Measurements from ENCODE around the gene PODNL1.
A peak's percentile ranks its signal among the peaks of the same experiment; 100 is the strongest.
"Not testable (repeated sequence)": the region's sequence is repeated elsewhere in the genome, so short reads cannot be mapped to it uniquely, and the experiment has no call there.

PODNL1 gene

GRCh38 chr19:13974073-13974472, 35.9 kb upstream of the PODNL1 start:
- no peak for TF ChIP-seq Cebpa-rat (IDR thresholded peaks at IDR 0.05)
- Histone ChIP-seq H3K4me2 (no peak overlapping the region), H3K4me1 (peaks cover 11% of the 10 kb centered on the region), H3K27me3 (peaks cover 10% of the 10 kb centered on the region), H3K9me3 (no peaks in the 10 kb centered on the region), H3K9ac (no peak overlapping the region), H3K36me3 (peaks cover 72% of the 10 kb centered on the region), H3K27ac (no peak overlapping the region), H4K20me1 (no peaks in the 10 kb centered on the region), H3K4me3 (no peak overlapping the region)

GRCh38 chr19:13973479-13973878, 35.3 kb upstream of the PODNL1 start:
- not testable (repeated sequence) for H3K9ac ChIP-seq, H4K20me1 ChIP-seq, H3K27ac ChIP-seq, H3K4me1 ChIP-seq, H3K4me2 ChIP-seq, H3K9me3 ChIP-seq, H3K4me3 ChIP-seq, H3K27me3 ChIP-seq
- H3K36me3 ChIP-seq = peaks cover 78% of the 10 kb centered on the region
- TF ChIP-seq Cebpa-rat (IDR thresholded peaks at IDR 0.05) = peak; percentile 54; the same call in 1 of the 2 replicates

GRCh38 chr19:13972368-13973155, 34.3 kb upstream of the PODNL1 start:
- Histone ChIP-seq H3K9ac (no peak overlapping the region), H3K4me1 (no peaks in the 10 kb centered on the region), H3K4me3 (no peak overlapping the region), H3K27ac (no peak overlapping the region), H3K36me3 (peaks cover 87% of the 10 kb centered on the region), H3K4me2 (no peak overlapping the region), H3K27me3 (no peaks in the 10 kb centered on the region), H3K9me3 (no peaks in the 10 kb centered on the region), H4K20me1 (no peaks in the 10 kb centered on the region)
- TF ChIP-seq Cebpa-rat (IDR thresholded peaks at IDR 0.05) = no peak

- H3K27ac ChIP-seq, H3K9ac ChIP-seq, H3K27me3 ChIP-seq, H3K9me3 ChIP-seq, H3K4me3 ChIP-seq, H3K4me1 ChIP-seq, H4K20me1 ChIP-seq, H3K4me2 ChIP-seq: not testable (repeated sequence)
- H3K36me3 ChIP-seq = peaks cover 90% of the 10 kb centered on the region
Observed at GRCh38 chr19:13971868-13972267, 33.7 kb upstream of the PODNL1 start.

- Histone ChIP-seq H3K9me3 (no peaks in the 10 kb centered on the region), H3K27me3 (no peaks in the 10 kb centered on the region), H4K20me1 (no peaks in the 10 kb centered on the region), H3K4me1 (no peaks in the 10 kb centered on the region), H3K4me2 (no peak overlapping the region), H3K27ac (no peak overlapping the region), H3K9ac (no peak overlapping the region), H3K36me3 (peaks cover 93% of the 10 kb centered on the region), H3K4me3 (no peak overlapping the region)
- no peak for TF ChIP-seq Cebpa-rat (IDR thresholded peaks at IDR 0.05)
Observed at GRCh38 chr19:13969897-13970296, 31.7 kb upstream of the PODNL1 start.

- H3K27me3 ChIP-seq = no peaks in the 10 kb centered on the region
- no peaks in the 10 kb centered on the region for H3K9me3 ChIP-seq
- H3K36me3 ChIP-seq = peaks cover 98% of the 10 kb centered on the region
- no peaks in the 10 kb centered on the region for H3K4me1 ChIP-seq
- no peak overlapping the region for H3K4me2 ChIP-seq
- no peak overlapping the region for H3K27ac ChIP-seq
- no peaks in the 10 kb centered on the region for H4K20me1 ChIP-seq
- no peak overlapping the region for H3K9ac ChIP-seq
- no peak for TF ChIP-seq Cebpa-rat (IDR thresholded peaks at IDR 0.05)
- H3K4me3 ChIP-seq = no peak overlapping the region
Observed at GRCh38 chr19:13968999-13969398, 30.8 kb upstream of the PODNL1 start.

- no peak for TF ChIP-seq Cebpa-rat (IDR thresholded peaks at IDR 0.05)
- Histone ChIP-seq H3K4me3 (no peak overlapping the region), H3K4me2 (no peak overlapping the region), H3K36me3 (peaks cover 97% of the 10 kb centered on the region), H4K20me1 (no peaks in the 10 kb centered on the region), H3K9me3 (no peaks in the 10 kb centered on the region), H3K4me1 (no peaks in the 10 kb centered on the region), H3K27me3 (no peaks in the 10 kb centered on the region), H3K27ac (no peak overlapping the region), H3K9ac (no peak overlapping the region)
Observed at GRCh38 chr19:13968383-13968935, 30.2 kb upstream of the PODNL1 start.

- not testable (repeated sequence) for H3K27ac ChIP-seq, H3K4me3 ChIP-seq, H3K4me2 ChIP-seq, H3K9ac ChIP-seq, H3K27me3 ChIP-seq, H4K20me1 ChIP-seq, H3K9me3 ChIP-seq, H3K4me1 ChIP-seq
- H3K36me3 ChIP-seq = peaks cover 95% of the 10 kb centered on the region
Observed at GRCh38 chr19:13967206-13967605, 29.0 kb upstream of the PODNL1 start.

GRCh38 chr19:13966684-13967128, 28.5 kb upstream of the PODNL1 start:
- Histone ChIP-seq H3K4me3 (no peak overlapping the region), H3K27ac (no peak overlapping the region), H3K9me3 (no peaks in the 10 kb centered on the region), H4K20me1 (no peaks in the 10 kb centered on the region), H3K4me1 (no peaks in the 10 kb centered on the region), H3K4me2 (no peak overlapping the region), H3K9ac (no peak overlapping the region), H3K36me3 (peaks cover 95% of the 10 kb centered on the region), H3K27me3 (no peaks in the 10 kb centered on the region)
- TF ChIP-seq Cebpa-rat (IDR thresholded peaks at IDR 0.05) = no peak

GRCh38 chr19:13965926-13966683, 27.9 kb upstream of the PODNL1 start:
- H3K4me1 ChIP-seq = no peaks in the 10 kb centered on the region
- no peak overlapping the region for H3K9ac ChIP-seq

More at GRCh38 chr19:13965926-13966683, 27.9 kb upstream of the PODNL1 start:
- no peaks in the 10 kb centered on the region for H3K9me3 ChIP-seq
- H3K4me2 ChIP-seq = no peak overlapping the region
- H3K36me3 ChIP-seq = peaks cover 96% of the 10 kb centered on the region
- no peak overlapping the region for H3K27ac ChIP-seq
- no peaks in the 10 kb centered on the region for H4K20me1 ChIP-seq
- TF ChIP-seq Cebpa-rat (IDR thresholded peaks at IDR 0.05) = no peak
- H3K27me3 ChIP-seq = no peaks in the 10 kb centered on the region
- H3K4me3 ChIP-seq = no peak overlapping the region
